Measurements from ENCODE around the gene NMUR1.
A peak's percentile ranks its signal among the peaks of the same experiment; 100 is the strongest.
"Not testable (repeated sequence)": the region's sequence is repeated elsewhere in the genome, so short reads cannot be mapped to it uniquely, and the experiment has no call there.

NMUR1 gene, protein sequence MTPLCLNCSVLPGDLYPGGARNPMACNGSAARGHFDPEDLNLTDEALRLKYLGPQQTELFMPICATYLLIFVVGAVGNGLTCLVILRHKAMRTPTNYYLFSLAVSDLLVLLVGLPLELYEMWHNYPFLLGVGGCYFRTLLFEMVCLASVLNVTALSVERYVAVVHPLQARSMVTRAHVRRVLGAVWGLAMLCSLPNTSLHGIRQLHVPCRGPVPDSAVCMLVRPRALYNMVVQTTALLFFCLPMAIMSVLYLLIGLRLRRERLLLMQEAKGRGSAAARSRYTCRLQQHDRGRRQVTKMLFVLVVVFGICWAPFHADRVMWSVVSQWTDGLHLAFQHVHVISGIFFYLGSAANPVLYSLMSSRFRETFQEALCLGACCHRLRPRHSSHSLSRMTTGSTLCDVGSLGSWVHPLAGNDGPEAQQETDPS

GRCh38 chr2:231530099-231531011 lies at the start of gene NMUR1:
Gene NMUR1 (minus strand): TSS chr2:231530445. CDS start chr2:231530361, 84 bp downstream.
- peaks cover 10% of the 10 kb centered on the region for H3K4me1 Mint-ChIP-seq (ENCODE audit: low read depth)
- H3K27me3 Mint-ChIP-seq: peaks cover 98% of the 10 kb centered on the region
- no peaks in the 10 kb centered on the region for H3K9me3 Mint-ChIP-seq
- intact Hi-C loops (cut with micrococcal nuclease): loop anchor here (1.0 kb wide), 1 partner anchor 27 kb away; no protein-coding TSS in a partner anchor
- no peaks in the 10 kb centered on the region for H3K36me3 Mint-ChIP-seq (ENCODE audit: low read depth)
- H3K27ac Mint-ChIP-seq: no peak within 1 kb of the TSS
- H3K4me3 Mint-ChIP-seq: peak within 1 kb of the TSS; percentile 32

- peaks cover 6% of the 10 kb centered on the region for H3K4me1 Mint-ChIP-seq (ENCODE audit: low read depth)
- intact Hi-C loops (cut with micrococcal nuclease): no loop called here
- H3K9me3 Mint-ChIP-seq: peaks cover 19% of the 10 kb centered on the region
- H3K4me3 Mint-ChIP-seq: no peak overlapping the region
- no peak overlapping the region for H3K27ac Mint-ChIP-seq
- H3K27me3 Mint-ChIP-seq: peaks cover 24% of the 10 kb centered on the region
- H3K36me3 Mint-ChIP-seq (ENCODE audit: low read depth): no peaks in the 10 kb centered on the region
Observed at GRCh38 chr2:231579560-231579959, 49.3 kb upstream of the NMUR1 start.

GRCh38 chr2:231578655-231579054 lies 48.4 kb upstream of the NMUR1 start:
- H3K4me1 Mint-ChIP-seq (ENCODE audit: low read depth); intact Hi-C loops (cut with micrococcal nuclease); H3K36me3 Mint-ChIP-seq (ENCODE audit: low read depth); H3K27ac Mint-ChIP-seq; H3K4me3 Mint-ChIP-seq: not testable (repeated sequence)
- H3K27me3 Mint-ChIP-seq: peaks cover 20% of the 10 kb centered on the region
- peaks cover 19% of the 10 kb centered on the region for H3K9me3 Mint-ChIP-seq

DNA sequence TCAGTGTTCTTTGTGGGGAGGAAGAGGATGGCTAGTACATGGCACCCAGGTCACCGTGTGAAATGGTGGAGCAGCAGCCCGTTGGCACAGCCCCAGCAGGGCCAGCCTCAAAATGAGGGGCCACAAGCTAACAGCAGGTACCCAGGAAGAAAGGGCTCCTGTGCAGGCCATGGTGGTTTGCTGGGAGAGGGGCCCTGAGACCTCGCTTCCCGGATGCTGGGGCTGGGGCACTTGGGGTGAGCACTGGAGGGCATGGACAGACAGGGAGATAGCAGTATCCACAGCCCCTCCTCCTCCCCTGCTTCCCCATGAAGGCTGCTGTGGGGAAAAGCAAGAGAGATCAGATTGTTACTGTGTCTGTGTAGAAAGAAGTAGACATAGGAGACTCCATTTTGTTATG lies 46.2 kb upstream of the NMUR1 start:
- no peak overlapping the region for H3K4me3 Mint-ChIP-seq
- H3K4me1 Mint-ChIP-seq (ENCODE audit: low read depth): peaks cover 6% of the 10 kb centered on the region
- intact Hi-C loops (cut with micrococcal nuclease): no loop called here
- no peak overlapping the region for H3K27ac Mint-ChIP-seq
- no peaks in the 10 kb centered on the region for H3K36me3 Mint-ChIP-seq (ENCODE audit: low read depth)
- peaks cover 19% of the 10 kb centered on the region for H3K9me3 Mint-ChIP-seq
- peaks cover 24% of the 10 kb centered on the region for H3K27me3 Mint-ChIP-seq

GRCh38 chr2:231575612-231576256 lies 45.5 kb upstream of the NMUR1 start:
- Mint-ChIP-seq H3K27ac (no peak overlapping the region), H3K27me3 (peaks cover 24% of the 10 kb centered on the region), H3K4me1 (ENCODE audit: low read depth) (peaks cover 6% of the 10 kb centered on the region), H3K4me3 (no peak overlapping the region), H3K9me3 (peaks cover 18% of the 10 kb centered on the region), H3K36me3 (ENCODE audit: low read depth) (no peaks in the 10 kb centered on the region)
- intact Hi-C loops (cut with micrococcal nuclease): no loop called here

GRCh38 chr2:231573698-231574421 lies 43.6 kb upstream of the NMUR1 start:
- Mint-ChIP-seq H3K4me1 (ENCODE audit: low read depth) (no peaks in the 10 kb centered on the region), H3K9me3 (no peaks in the 10 kb centered on the region), H3K27me3 (peaks cover 27% of the 10 kb centered on the region), H3K4me3 (no peak overlapping the region), H3K36me3 (ENCODE audit: low read depth) (no peaks in the 10 kb centered on the region), H3K27ac (no peak overlapping the region)
- intact Hi-C loops (cut with micrococcal nuclease): no loop called here

- intact Hi-C loops (cut with micrococcal nuclease): no loop called here
- Mint-ChIP-seq H3K9me3 (no peaks in the 10 kb centered on the region), H3K4me3 (no peak overlapping the region), H3K27ac (no peak overlapping the region), H3K36me3 (ENCODE audit: low read depth) (no peaks in the 10 kb centered on the region), H3K4me1 (ENCODE audit: low read depth) (peaks cover 7% of the 10 kb centered on the region), H3K27me3 (peaks cover 33% of the 10 kb centered on the region)
Observed at GRCh38 chr2:231573096-231573495, 42.9 kb upstream of the NMUR1 start.

GRCh38 chr2:231571661-231572191 lies 41.5 kb upstream of the NMUR1 start:
- intact Hi-C loops (cut with micrococcal nuclease): no loop called here
- no peak overlapping the region for H3K27ac Mint-ChIP-seq
- H3K36me3 Mint-ChIP-seq (ENCODE audit: low read depth): no peaks in the 10 kb centered on the region
- H3K27me3 Mint-ChIP-seq: peaks cover 30% of the 10 kb centered on the region
- H3K4me1 Mint-ChIP-seq (ENCODE audit: low read depth): peaks cover 8% of the 10 kb centered on the region
- H3K9me3 Mint-ChIP-seq: no peaks in the 10 kb centered on the region
- H3K4me3 Mint-ChIP-seq: no peak overlapping the region

GRCh38 chr2:231570915-231571314 lies 40.7 kb upstream of the NMUR1 start:
- peaks cover 31% of the 10 kb centered on the region for H3K27me3 Mint-ChIP-seq
- H3K36me3 Mint-ChIP-seq (ENCODE audit: low read depth); H3K9me3 Mint-ChIP-seq; H3K4me1 Mint-ChIP-seq (ENCODE audit: low read depth); H3K27ac Mint-ChIP-seq; intact Hi-C loops (cut with micrococcal nuclease); H3K4me3 Mint-ChIP-seq: not testable (repeated sequence)

- H3K9me3 Mint-ChIP-seq: no peaks in the 10 kb centered on the region
- H3K36me3 Mint-ChIP-seq (ENCODE audit: low read depth): no peaks in the 10 kb centered on the region
- no peak overlapping the region for H3K27ac Mint-ChIP-seq
- intact Hi-C loops (cut with micrococcal nuclease): no loop called here
- peaks cover 25% of the 10 kb centered on the region for H3K27me3 Mint-ChIP-seq
- H3K4me1 Mint-ChIP-seq (ENCODE audit: low read depth): peaks cover 8% of the 10 kb centered on the region
- no peak overlapping the region for H3K4me3 Mint-ChIP-seq
Observed at GRCh38 chr2:231568785-231569435, 38.7 kb upstream of the NMUR1 start.

GRCh38 chr2:231568098-231568784 lies 38.0 kb upstream of the NMUR1 start:
- Mint-ChIP-seq H3K9me3 (no peaks in the 10 kb centered on the region), H3K4me3 (no peak overlapping the region), H3K36me3 (ENCODE audit: low read depth) (no peaks in the 10 kb centered on the region), H3K4me1 (ENCODE audit: low read depth) (peaks cover 8% of the 10 kb centered on the region), H3K27ac (no peak overlapping the region), H3K27me3 (peaks cover 22% of the 10 kb centered on the region)
- intact Hi-C loops (cut with micrococcal nuclease): no loop called here

DNA sequence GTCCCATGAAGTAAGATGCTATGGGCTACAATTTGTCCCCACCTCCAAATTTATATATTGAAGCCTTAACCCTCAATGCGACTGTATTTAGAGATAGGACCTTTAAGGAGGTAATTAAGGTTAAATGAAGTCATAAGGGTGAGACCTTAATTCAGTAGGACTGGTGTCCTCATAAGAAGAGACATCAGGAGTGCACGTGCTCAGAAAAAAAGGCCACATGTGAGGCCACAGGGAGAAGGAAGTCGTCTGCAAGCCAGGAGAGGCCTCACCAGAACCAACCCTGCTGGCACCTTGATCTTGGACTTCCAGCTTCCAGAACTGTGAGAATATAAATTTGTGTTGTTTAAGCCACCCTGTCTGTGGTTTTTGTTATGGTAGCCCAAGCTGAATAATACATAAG lies 36.9 kb upstream of the NMUR1 start:
- no peak overlapping the region for H3K4me3 Mint-ChIP-seq
- no peak overlapping the region for H3K27ac Mint-ChIP-seq
- H3K9me3 Mint-ChIP-seq: no peaks in the 10 kb centered on the region

More for the DNA sequence above, 36.9 kb upstream of the NMUR1 start:
- peaks cover 20% of the 10 kb centered on the region for H3K27me3 Mint-ChIP-seq
- no peaks in the 10 kb centered on the region for H3K36me3 Mint-ChIP-seq (ENCODE audit: low read depth)
- H3K4me1 Mint-ChIP-seq (ENCODE audit: low read depth): peaks cover 8% of the 10 kb centered on the region
- intact Hi-C loops (cut with micrococcal nuclease): no loop called here
